ENCODE data around the gene SCARF1.

DNA sequence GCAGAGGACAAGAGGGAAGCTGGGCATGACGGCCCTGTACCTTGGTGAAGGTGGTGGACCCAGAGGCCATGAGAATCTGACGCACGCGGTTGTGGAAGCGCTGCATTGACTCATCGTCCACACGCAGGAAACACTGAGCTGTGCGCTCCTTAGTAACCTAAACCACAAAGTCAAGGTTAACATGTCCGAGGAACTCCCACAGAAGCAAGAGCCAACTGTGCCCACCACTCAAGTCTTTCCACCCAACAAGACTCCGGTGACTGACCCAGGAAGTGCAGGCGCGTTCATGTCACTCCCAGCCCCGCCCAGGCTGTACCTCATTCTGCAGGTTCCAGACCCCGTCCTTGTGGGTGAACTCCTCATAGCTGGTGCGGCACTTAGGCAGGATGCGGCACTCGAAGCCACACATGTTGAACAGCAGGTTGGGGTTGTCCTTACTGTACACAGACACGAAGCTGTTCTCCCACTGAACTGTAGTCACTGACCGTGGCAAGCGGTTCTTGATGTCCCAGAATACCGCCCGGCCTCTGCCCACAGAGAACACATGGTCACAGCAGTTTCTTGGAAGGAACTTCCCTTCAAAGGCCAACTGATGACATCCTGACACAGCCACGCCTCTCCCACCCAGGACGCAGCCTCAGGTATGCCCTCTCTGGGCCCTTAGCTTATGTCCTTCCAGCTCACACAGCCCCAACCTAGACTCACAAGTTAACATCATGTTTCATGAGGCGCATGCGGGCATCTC, 27.7 kb upstream of the SCARF1 start:
- TF ChIP-seq SUZ12 (IDR thresholded peaks at IDR 0.05; ENCODE audit: extremely low read depth, insufficient read depth, insufficient read length) = no peak
- TF ChIP-seq ZNF274 (IDR thresholded peaks at IDR 0.05; ENCODE audit: low read depth, low read length) = no peak
- TF ChIP-seq YY1 (IDR thresholded peaks at IDR 0.05; ENCODE audit: insufficient read depth, insufficient read length) = no peak

All from NT2/D1 (cell line).